Testis (tissue), 3 donors: ENCODE data around the gene CHPF. TPM values are rescaled to one million over a fixed set of nuclear protein-coding genes. Genes with fewer than 3 reads are reported as not detected.
A peak's percentile ranks its signal among the peaks of the same experiment; 100 is the strongest.

ENCODE experiments used
- DNase-seq: peaks from one replicate; pipeline ENCODE4 v3.0.0-alpha.2; 2019
- H3K27ac ChIP-seq, 2 donors: fragments of 200-600 bp; sonication (generic); one replicate each; pipeline ENCODE4 v1.5.1; 2019
- H3K27me3 ChIP-seq: fragments of 200-600 bp; sonication (generic); one replicate; pipeline ENCODE4 v1.5.1; 2019
- H3K36me3 ChIP-seq: fragments of 200-600 bp; sonication (generic); one replicate; pipeline ENCODE4 v1.5.1; 2017; ENCODE audit warnings: low read depth; ENCODE audit errors: missing control alignments
- H3K4me1 ChIP-seq: fragments of 200-600 bp; sonication (generic); one replicate; pipeline ENCODE4 v1.5.1; 2019
- H3K4me3 ChIP-seq, 2 donors: fragments of 200-600 bp; sonication (generic); one replicate each; pipeline ENCODE4 v1.5.1; 2017 to 2019
- H3K9me3 ChIP-seq: fragments of 200-600 bp; sonication (generic); one replicate; pipeline ENCODE4 v1.5.1; 2017
- POLR2A ChIP-seq: fragments of 450-650 bp; IDR thresholded peaks from one replicate; pipeline ENCODE4 v1.6.1; 2017; ENCODE audit warnings: antibody characterized with exemption, mild to moderate bottlenecking, moderate library complexity
- WGBS, 2 donors: methylation state at CpG; one replicate each; pipeline ENCODE4 v1.1.5; 2018; 5-methylcytosine and 5-hydroxymethylcytosine counted together
- intact Hi-C: fragments of 100-400 bp; cut with DNase I; formaldehyde crosslinking; loops from one replicate; pipeline ENCODE4 v1.15.1; 2023; ENCODE audit warnings: low total_unique reads
- polyA plus RNA-seq: library from polyadenylated mRNA; stranded (reverse); fragments of 350-450 nt; fragmentation: Illumina TruSeq; extraction: RNeasy Lipid Tissue Mini Kit (QIAGEN cat#74804); gene quantifications from one replicate; pipeline ENCODE4 v1.2.3, GENCODE V29; 2014; ENCODE audit warnings: low read depth, low replicate concordance; ENCODE audit not compliant: insufficient read depth
- total RNA-seq, 2 donors: library from RNA; depleted of rRNA; stranded (reverse); fragments of >200 nt; gene quantifications; one replicate each; pipeline ENCODE4 v1.2.3, GENCODE V29; 2016
- TF ChIP-seq, protein P1 (sequence below), 3 experiments: fragments of 450-650 bp in 2 of 3; fragments of 200-600 bp in 1 of 3; sonication (generic) in 1 of 3; IDR thresholded peaks; one replicate each; pipeline ENCODE4 v1.5.1; 2016 to 2019; ENCODE audit warnings: antibody characterized with exemption in 3 of 3, mild to moderate bottlenecking in 2 of 3, moderate library complexity in 1 of 3

CHPF gene
- total and polyA plus RNA-seq, 3 donors from 2014 or later = 194 to 992 (median 796) TPM

DNA sequence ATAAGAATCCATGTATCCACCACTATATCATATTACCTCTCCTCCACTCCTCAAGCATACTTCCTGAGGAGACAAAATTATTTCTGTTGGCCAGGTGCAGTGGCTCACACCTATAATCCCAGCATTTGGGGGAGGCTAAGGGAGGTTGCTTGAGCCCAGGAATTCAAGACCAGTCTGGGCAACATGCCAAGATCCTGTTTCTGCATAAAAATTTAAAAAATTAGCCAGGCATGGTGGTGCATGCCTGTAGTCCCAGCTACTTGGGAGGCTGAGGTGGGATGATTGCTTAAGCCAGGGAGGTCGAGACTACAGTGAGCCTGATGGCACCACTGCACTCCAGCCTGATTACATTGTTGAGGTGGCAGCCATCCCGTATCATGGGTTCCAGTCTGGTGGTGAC, 37.7 kb upstream of the CHPF start:
- no peaks in the 10 kb centered on the region for H3K9me3 ChIP-seq
- peaks cover 3% of the 10 kb centered on the region for H3K4me1 ChIP-seq
- WGBS, 2 donors = 72 to 81% methylated on average over 2 of the region's 2 CpGs
- no peak overlapping the region for H3K27ac ChIP-seq
- no peaks in the 10 kb centered on the region for H3K36me3 ChIP-seq
- no peak for DNase-seq
- H3K27me3 ChIP-seq = no peaks in the 10 kb centered on the region
- TF ChIP-seq, protein P1, sequence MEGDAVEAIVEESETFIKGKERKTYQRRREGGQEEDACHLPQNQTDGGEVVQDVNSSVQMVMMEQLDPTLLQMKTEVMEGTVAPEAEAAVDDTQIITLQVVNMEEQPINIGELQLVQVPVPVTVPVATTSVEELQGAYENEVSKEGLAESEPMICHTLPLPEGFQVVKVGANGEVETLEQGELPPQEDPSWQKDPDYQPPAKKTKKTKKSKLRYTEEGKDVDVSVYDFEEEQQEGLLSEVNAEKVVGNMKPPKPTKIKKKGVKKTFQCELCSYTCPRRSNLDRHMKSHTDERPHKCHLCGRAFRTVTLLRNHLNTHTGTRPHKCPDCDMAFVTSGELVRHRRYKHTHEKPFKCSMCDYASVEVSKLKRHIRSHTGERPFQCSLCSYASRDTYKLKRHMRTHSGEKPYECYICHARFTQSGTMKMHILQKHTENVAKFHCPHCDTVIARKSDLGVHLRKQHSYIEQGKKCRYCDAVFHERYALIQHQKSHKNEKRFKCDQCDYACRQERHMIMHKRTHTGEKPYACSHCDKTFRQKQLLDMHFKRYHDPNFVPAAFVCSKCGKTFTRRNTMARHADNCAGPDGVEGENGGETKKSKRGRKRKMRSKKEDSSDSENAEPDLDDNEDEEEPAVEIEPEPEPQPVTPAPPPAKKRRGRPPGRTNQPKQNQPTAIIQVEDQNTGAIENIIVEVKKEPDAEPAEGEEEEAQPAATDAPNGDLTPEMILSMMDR (IDR thresholded peaks at IDR 0.05) = no peak
- TF ChIP-seq POLR2A = no peak
- intact Hi-C loops = no loop called here
- no peak overlapping the region for H3K4me3 ChIP-seq

DNA sequence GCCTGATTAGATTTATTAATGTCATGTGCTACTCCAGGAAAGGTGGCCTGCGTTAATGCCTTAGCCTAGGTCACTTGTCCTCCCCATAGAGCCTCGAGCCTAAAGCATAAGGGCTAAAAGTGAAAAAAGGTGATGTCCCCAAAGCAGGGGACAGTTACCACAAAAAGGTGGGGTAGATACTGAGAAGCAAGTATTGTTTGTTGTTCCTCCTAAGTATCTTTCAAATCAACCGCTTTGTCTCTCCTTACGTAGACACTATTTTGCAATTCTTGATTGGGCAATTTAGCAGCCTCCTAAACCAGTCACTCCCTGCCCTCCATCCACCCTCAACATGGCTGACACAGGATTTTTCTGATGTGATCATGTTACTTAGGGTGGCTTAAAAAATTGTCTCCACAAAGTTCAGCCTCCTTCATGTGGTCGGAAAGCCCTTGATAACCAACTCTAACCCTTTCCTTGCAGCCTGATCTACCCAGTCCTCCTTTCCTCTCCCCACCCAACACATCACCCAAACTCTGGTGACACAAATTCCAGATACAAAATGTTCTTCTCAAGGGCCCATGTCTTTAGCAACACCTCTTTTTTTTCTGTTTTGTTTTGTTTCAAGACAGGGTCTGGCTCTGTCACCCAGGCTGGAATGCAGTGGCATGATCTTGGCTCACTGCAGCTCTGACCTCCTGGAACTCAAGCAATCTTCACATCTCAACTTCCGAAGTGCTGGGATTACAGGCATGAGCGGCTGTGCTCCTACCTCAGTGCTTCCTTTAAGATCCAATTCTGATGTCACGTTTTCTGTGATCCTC, 35.4 kb upstream of the CHPF start:
- no peaks in the 10 kb centered on the region for H3K27me3 ChIP-seq
- H3K36me3 ChIP-seq = no peaks in the 10 kb centered on the region
- TF ChIP-seq, protein P1 (IDR thresholded peaks at IDR 0.05) = no peak
- TF ChIP-seq POLR2A = no peak
- WGBS, 2 donors = 80 to 81% methylated on average over 8 of the region's 8 CpGs
- intact Hi-C loops = no loop called here
- H3K4me1 ChIP-seq = peaks cover 9% of the 10 kb centered on the region
- no peaks in the 10 kb centered on the region for H3K9me3 ChIP-seq
- no peak overlapping the region for H3K27ac ChIP-seq
- no peak for DNase-seq
- no peak overlapping the region for H3K4me3 ChIP-seq

DNA sequence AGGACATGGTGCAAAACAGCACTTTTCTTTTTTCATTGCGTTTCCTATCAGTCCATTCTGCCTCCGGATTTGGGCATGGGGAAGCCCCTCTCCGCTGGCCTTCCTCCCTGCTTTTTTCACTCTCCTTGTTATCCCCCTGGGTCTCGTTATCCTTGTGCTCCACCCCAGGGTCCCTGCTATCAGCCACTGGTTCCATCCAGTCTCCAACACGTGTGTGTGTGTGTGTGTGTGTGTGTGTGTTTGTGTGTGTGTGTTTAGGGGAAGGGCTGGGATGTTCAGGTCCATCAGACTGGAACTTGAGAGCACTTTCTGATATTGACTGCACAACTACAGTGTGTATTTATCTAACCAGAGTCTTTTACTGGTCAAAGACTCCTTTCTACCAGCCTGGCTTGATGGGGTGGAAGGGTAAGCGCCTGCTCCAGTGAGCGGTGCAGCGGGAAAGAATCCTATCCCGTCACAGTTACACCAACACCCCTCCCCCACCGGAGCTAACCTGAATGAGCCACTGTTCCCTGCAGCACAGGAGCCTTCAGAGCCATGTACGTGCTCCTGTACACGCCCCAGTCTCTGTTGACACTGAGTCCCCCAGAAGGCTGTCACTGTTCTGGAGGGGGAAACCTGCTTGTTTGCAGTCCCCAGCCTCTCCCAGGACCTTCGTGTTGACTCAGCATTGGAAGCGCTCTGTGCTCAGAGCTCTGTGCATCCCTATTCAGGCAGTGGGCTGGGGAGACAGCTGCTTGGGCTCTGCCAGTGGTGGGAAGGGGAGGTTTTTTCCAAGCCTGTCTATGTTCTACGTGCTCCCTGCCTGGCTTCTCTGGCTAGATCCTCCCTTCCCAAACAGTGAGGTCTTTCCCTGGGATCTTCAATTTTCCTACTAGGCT, 33.1 kb upstream of the CHPF start:
- no peak overlapping the region for H3K27ac ChIP-seq
- intact Hi-C loops = no loop called here
- H3K4me1 ChIP-seq = peaks cover 16% of the 10 kb centered on the region
- 23 to 42% methylated on average over 7 to 15 of the region's 15 CpGs for WGBS, 2 donors
- no peak overlapping the region for H3K4me3 ChIP-seq
- no peaks in the 10 kb centered on the region for H3K36me3 ChIP-seq
- TF ChIP-seq, protein P1 (IDR thresholded peaks at IDR 0.05) = no peak
- no peak for TF ChIP-seq POLR2A
- H3K9me3 ChIP-seq = no peaks in the 10 kb centered on the region
- DNase-seq = peak; percentile 75
- no peaks in the 10 kb centered on the region for H3K27me3 ChIP-seq

DNA sequence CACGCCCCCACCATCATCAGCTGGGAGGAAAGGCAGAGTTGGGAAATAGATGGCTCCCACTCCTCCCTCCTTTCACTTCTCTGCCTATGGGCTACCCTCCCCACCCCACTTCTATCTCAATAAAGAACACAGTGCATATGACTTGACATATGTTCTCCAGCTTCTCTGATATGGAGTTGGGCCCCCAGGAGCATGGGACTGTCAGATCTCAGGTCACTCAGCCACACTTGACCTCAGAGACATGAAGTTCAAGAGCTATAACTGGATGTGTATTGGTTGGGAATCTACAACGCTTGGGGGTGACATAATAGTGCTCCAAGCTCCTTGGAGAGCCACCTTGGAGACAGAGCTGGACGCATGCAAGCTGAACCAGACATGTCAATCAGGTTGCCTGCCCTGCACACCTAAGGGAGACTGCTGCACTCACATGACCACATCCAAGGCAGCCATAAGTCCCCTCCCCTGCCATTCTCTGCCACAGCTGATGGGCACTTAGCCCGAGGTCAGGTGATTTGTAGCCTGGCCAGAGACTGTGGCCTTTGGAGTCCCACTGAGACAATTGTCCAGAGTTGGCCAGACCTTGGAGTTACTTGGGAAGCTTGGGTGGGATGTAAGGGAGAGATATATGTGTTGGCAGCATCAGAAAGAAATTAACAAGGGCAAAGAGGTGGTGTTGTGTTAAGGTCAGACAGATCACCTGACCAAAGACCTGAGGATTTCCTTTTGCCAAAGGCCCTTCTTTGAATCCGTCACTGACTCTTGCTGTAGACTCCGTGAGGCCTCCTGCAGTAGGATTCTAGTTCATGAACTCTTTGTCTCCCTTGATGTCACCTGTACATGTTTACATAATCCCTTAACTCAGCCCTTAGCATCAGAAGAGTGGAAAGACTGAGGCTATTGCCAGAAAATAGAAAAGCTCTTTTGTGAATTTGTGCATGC, 32.2 kb upstream of the CHPF start:
- Histone ChIP-seq H3K36me3 (no peaks in the 10 kb centered on the region), H3K27ac (no peak overlapping the region), H3K4me3 (no peak overlapping the region), H3K9me3 (no peaks in the 10 kb centered on the region), H3K27me3 (no peaks in the 10 kb centered on the region), H3K4me1 (peaks cover 18% of the 10 kb centered on the region)
- intact Hi-C loops = no loop called here
- DNase-seq = no peak
- TF ChIP-seq POLR2A = no peak
- TF ChIP-seq, protein P1 (IDR thresholded peaks at IDR 0.05) = no peak
- 79 to 82% methylated on average over 5 to 6 of the region's 6 CpGs for WGBS, 2 donors
